Measurements from ENCODE around the gene MAD2L1BP. TPM values are rescaled to one million over a fixed set of nuclear protein-coding genes. Genes with fewer than 3 reads are reported as not detected.

MAD2L1BP gene
- total RNA-seq, 1 experiment from 2014 or later, result 46.3 TPM

GRCh38 chr6:43647613-43648012, 12.0 kb downstream of the MAD2L1BP start:
- Histone ChIP-seq H2BK5ac (ENCODE audit: insufficient read length, low read length) (no peak overlapping the region), H4K20me1 (ENCODE audit: control insufficient read depth, insufficient read depth, insufficient read length) (no peaks in the 10 kb centered on the region), H2BK15ac (ENCODE audit: low read depth, low read length) (no peak overlapping the region), H2BK120ac (ENCODE audit: low read depth, low read length, poor library complexity, severe bottlenecking) (no peak overlapping the region), H3K4me2 (ENCODE audit: insufficient read depth, insufficient read length, low read length) (no peak overlapping the region), H3K27ac (ENCODE audit: insufficient read length, low read depth, low read length) (no peak overlapping the region), H2BK20ac (ENCODE audit: low read depth, low read length, poor library complexity, severe bottlenecking) (no peak overlapping the region), H3T11ph (ENCODE audit: low read length) (no peak overlapping the region), H3K18ac (ENCODE audit: insufficient read length, low read depth, low read length) (no peak overlapping the region), H3K79me1 (ENCODE audit: insufficient read depth, low read depth, low read length, poor library complexity, severe bottlenecking) (no peaks in the 10 kb centered on the region), H3K79me2 (ENCODE audit: insufficient read depth, low read length) (no peaks in the 10 kb centered on the region), H3K9me3 (ENCODE audit: control insufficient read depth, low read depth, low read length) (no peaks in the 10 kb centered on the region), H3K56ac (ENCODE audit: insufficient read length, low read depth, low read length) (no peak overlapping the region), H2AK5ac (ENCODE audit: insufficient read length, low read length) (no peak overlapping the region), H4K91ac (ENCODE audit: insufficient read length, low read depth, low read length) (no peak overlapping the region), H4K5ac (ENCODE audit: insufficient read length, low read depth, low read length) (no peak overlapping the region), H3K9ac (ENCODE audit: extremely low read depth, insufficient read length, low read length) (no peak overlapping the region), H2BK12ac (ENCODE audit: insufficient read length, low read depth, low read length) (no peak overlapping the region), H4K8ac (replicated peaks; ENCODE audit: insufficient read length, low read depth, low read length) (no peak overlapping the region), H3K27me3 (ENCODE audit: insufficient read depth, low read length) (no peaks in the 10 kb centered on the region), H3K23me2 (ENCODE audit: insufficient read length, low read depth, low read length, poor library complexity, severe bottlenecking) (no peaks in the 10 kb centered on the region), H3K4ac (ENCODE audit: low read depth, low read length) (no peak overlapping the region), H3K14ac (ENCODE audit: insufficient read depth, low read length) (no peak overlapping the region), H3K4me1 (ENCODE audit: insufficient read depth, low read length) (no peaks in the 10 kb centered on the region), H3K23ac (ENCODE audit: insufficient read length, low read depth, low read length) (no peak overlapping the region), H2AFZ (ENCODE audit: low read length) (no peak overlapping the region)
- Mint-ChIP-seq H3K4me3 (no peak overlapping the region), H3K36me3 (ENCODE audit: insufficient read depth in 1 of 3, low read depth in 3 of 3) (peaks cover 0 to 2% (median 0%) of the 10 kb centered on the region in 3 experiments; a peak in 1 of 7 replicates), H3K27me3 (ENCODE audit: low read depth) (no peaks in the 10 kb centered on the region; the same call in none of the 2 replicates), H3K27ac (no peak overlapping the region), H3K4me1 (peaks cover 17 to 18% of the 10 kb centered on the region in 2 experiments), H3K9me3 (no peaks in the 10 kb centered on the region)
- no peak for TF ChIP-seq CTCF (conservative IDR thresholded peaks at IDR 0.05)
- WGBS (ENCODE audit: extremely low coverage, insufficient read length, low lambda C conversion rate), result no CpG with 5 or more reads among the region's 3 CpGs
- no peak for DNase-seq
